Activated CD4-positive, alpha-beta T cell treated with anti-CD3 and anti-CD28 coated beads for 48 hours (primary cell): ENCODE measurements around the gene LENG8.

ENCODE experiments used
- DNase-seq: peaks from one replicate; pipeline ENCODE4 v3.0.0-alpha.2; 2020

LENG8 gene

DNA sequence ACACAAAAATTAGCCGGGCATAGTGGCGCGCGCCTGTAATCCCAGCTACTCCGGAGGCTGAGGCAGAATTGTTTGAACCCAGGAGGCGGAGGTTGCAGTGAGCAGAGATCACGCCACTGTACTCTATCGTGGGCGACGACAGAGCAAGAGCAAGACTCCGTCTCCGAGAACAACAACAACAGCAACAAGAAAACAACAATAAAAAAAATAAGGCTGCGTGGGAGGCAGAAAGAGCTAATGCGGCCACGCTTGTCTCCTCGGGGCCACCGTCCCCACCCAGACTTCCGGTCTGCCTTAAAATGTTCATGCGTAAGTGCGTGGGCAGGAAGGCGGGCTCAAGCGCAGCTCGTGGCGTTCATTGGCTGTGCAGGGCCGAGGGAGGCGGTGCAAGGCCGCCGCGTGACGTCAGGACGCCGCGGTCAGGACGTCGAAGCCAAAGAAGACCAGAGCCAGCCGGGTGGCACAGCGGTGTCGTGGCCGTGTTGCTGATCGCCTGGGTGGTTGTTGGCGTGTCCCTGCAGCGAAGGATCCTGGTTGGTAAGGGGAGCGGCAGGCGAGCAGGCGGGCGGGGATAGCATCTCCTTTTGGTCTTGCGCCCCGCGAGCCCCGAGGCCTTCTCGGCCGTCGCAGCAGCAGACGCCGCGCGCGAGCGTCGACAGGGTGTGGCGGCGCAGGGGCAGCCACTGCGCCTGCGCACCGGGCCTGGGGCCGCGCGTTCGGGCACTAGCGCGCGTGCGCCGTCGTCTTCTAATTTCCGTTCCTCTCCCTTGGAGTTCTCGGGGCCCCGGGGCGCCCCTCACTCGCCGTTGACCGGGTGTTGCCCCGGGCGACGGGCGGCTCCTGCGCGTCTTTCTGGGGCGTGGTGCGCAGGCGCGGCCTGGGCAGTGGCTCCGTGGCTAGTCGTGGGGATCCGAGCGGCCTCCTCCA is at the start of gene LENG8:
Gene LENG8 (plus strand): TSS at position 426 of the 927 bp plus-strand sequence. CDS start 2,146 bp downstream, outside the sequence.
- DNase-seq: peak; percentile 98

DNA sequence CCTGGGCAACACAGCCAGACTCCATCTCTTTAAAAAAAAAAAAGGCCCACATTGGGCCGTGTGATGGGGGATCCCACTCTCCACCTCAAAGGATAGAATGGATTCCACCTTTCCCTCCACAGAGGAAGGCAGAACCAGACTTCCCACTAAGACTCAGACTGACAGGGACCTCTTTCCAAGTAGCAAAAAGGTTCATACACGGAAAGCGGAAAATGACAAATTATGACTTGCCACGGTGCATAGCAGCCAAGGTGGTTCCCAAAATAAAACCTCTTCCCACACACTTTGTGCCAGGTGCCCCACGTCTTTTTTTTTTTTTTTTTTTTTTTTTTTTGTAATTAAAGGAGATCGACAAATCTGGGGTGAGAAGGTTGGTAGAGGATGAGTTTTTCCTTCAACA is 48.1 kb upstream of the LENG8 start:
- no peak for DNase-seq

DNA sequence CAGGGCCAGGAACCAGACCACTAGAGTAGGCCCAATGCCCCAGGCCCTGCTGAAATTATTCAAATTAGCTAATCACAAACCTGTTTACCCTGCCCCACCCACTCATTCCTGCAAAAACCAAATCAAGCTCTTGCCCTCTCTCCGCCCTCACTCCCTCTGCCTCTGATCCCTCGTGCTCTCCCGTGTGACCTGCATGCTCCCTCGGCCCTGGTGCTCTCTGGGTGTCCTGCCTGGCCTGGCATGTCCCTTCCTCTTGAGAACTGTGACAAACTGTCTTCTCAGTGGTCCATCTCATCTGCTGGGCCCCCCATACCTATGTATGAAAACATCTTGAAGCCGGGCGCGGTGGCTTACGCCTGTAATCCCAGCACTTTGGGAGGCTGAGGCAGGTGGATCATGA is 45.9 kb upstream of the LENG8 start:
- DNase-seq: no peak

DNA sequence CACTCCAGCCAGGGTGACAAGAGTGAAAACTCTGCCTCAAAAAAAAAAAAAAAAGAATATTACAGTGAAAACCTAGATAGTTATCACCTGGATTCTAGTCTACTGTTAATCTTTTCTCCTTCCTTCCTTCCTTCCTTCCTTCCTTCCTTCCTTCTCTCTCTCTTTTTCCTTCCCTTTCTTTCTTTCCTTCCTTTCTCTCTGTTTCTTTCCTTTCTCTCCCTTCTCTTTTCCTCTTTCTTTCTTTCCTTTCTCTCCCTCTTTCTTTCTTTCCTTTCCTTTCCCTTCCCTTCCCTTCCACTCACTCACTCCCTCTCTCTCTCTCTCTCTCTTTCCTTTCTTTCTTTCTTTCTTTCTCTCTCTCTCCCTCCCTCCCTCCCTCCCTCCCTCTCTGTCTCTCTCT is 43.4 kb upstream of the LENG8 start:
- no peak for DNase-seq

DNA sequence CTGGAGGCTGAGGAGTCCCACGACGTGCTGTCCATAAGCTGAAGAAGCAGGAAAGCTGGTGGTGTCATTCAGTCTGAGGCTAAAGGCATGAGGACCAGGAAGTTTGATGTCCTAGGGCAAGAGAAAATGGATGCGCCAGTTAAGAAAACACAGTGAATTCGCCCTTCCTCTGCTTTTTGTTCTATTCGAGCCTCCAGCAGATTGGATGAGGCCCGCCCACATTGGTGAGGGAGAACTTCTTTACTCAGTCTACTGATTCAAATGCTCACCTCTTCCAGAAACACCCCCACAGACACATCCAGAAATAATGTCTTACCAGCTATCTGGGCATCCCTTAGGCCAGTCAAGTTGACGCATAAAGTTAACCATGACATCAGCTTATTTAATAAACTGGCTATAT is 41.2 kb upstream of the LENG8 start:
- no peak for DNase-seq

DNA sequence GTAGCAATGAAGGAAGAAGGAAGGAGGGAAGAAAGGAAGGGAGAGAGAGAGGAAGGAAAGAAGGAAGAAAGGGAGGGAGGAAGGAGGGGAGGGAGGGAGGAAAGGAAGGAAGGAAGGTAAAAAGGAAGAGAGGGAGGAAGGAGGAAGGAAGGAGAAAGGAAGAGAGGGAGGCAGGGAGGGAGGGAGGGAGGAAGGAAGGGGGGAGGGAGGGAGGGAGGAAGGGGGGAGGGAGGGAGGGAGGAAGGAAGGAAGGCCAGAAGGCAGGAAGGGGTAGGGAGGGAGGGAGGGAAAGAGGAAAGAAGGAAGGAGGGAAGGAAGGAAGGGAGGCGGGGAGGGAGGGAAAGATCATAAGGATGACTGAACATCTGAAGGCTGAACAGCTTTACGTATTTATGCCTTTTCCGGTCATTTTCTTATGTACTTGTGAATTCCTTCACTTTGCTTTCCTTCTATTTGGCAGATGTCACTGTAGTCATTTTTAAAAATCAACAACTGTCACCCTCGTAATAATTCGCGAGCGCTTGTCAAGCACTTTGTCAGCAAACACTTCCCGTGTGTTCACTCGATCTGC is 40.5 kb upstream of the LENG8 start:
- DNase-seq: no peak

DNA sequence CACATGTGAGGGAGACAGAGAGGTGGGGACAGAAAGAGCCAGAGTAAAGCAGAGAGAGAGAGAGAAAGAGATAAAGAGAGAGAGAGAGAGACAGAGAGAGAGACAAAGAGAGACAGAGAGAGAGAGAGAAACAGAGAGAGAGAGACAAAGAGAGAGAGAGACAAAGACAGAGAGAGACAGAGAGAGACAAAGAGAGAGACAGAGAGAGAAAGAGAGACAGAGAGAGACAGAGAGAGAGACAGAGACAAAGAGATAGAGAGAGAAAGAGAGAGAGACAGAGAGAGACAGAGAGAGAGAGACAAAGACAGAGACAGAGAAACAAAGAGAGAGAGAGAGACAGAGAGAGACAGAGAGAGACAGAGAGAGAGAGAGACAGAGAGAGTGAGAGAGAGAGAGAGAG is 38.0 kb upstream of the LENG8 start:
- DNase-seq: no peak

DNA sequence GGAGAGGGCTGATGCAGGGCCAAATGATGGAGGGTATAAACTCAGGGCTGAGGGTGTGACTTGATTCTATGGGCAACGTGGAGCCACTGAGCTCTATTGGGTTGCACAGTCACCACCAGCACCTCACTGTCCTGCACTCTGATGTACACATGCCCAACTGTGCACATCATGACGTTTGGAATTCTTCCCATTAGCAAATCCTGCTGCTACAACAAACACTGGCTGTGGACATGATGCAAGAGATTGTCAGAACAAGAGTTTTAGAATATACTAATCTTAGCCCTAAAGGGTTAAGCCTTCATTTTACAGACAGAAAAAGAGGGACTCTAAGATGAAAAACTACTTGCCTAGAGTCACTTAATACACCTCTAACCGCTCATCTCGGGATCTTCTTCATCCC is 36.1 kb upstream of the LENG8 start:
- no peak for DNase-seq

DNA sequence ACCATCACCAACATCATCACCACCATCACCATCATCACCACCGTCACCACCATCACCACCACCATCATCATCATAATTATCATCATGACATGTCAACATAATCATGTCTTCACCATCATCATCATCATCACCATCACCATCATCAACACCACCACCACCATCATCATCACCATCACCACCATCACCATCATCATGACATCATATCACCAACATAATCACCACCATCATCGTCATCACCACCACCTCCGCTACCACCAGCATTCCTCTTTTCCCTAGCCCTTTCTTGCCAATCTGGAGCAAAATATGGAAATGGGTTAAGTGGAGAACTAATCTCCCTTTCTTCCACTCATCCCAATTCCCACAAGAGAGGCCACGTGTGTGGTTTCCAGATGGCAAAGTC is 34.8 kb upstream of the LENG8 start:
- no peak for DNase-seq

DNA sequence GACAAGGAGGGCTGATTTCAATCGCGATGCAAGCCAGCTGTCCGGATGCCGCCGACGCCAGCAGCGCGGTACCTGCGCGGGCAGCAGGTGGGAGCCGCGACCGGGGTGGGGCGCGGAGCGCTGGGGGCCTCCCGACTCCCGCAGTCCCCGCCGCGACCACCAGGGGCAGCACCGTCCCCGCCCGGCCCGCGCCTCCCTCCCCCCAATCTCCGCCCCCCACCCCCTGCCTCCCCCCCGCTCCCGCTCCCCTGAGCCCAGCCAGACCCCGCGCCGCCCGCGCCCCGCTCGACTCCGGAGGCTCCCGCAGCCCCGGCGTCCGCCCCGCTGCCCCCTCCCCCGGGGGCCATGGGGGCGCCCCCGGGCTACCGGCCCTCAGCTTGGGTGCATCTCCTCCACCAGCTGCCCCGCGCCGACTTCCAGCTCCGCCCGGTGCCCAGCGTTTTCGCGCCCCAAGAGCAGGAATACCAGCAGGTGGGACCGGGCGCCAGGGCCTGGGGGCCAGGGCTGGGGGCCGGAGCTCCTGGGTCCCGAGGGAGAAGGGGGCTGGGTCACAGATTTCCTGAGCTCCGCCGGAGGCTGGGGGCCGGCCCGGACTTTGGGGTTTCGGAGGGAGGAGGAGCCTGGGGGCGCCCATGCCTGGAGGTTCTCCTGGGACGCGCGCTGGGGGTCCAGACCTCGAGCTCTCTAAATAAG is 33.6 kb upstream of the LENG8 start, which contains the start of gene TTYH1:
Gene TTYH1 (plus strand): TSS at position 257 of the 693 bp plus-strand sequence. CDS start 89 bp downstream, at position 346.
- peak; percentile 61 for DNase-seq

DNA sequence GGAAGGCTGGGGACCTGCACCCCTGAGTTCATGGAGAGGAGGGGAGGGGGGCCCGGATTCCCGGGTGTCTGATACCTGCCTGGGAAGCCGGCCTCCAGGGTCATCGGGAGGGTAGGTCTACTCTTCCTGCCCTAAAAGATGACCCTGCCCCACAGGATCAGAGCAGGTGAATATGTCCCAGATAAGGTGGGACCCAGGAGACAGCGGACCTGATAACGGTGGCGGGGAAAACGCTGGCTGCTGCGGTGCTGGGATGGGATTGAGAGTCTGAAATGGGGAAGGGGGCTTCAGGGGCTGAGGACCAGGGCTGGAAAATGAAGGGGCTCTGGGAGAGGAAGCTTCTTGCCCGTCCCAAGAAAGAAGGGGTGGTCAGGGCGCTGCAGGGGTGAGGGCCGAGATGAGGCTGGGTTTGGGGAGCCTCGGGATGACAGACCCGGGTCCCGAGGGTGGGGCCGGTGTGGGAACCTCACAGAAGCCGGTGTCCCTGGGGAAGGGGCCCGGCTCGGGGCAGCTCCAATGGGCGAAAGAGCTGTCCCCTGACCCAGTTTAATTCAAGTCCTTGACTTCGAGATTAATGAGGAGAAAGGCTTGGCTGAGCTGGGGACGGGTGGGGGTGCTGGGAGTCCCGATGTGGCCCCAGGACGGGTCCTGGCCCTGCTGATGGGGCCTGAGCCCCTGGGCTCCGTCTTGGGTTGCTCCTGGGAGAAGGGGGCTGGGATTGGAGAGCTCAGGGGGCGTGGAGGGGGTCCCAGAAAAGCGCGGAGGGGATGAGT is 32.9 kb upstream of the LENG8 start:
- DNase-seq: no peak

DNA sequence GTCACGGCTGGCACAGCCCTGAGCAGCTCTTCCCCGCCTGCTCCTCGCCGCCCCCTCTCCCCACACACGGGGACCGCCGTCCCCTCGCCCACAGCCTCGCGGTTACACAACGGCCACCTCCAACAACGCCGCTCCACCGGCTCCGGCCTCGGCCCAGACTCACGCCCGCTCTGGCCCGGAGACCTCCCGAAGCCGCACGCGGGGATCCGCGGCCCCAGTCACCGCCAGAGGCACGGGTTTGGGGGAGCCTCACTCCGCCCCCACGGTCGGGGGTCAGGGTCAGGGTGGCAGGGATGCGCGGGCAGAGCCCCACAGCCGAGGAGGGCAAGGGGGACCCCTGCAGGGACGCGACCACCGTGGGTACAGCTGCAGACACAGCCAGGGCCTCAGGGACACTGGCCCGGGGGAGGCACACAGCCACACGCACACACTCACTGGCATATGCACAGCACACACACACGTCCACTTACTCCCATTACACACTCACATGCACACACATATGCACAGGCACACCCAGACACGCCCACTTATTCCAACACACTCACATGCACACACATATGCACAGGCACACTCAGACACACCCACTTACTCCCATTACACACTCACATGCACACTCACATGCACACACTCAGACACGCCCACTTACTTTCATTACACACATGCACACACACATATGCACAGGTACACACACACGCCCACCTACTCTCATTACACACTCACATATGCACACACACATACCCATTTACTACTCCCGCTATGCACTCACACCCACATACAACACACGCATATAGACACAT is 32.1 kb upstream of the LENG8 start:
- no peak for DNase-seq

DNA sequence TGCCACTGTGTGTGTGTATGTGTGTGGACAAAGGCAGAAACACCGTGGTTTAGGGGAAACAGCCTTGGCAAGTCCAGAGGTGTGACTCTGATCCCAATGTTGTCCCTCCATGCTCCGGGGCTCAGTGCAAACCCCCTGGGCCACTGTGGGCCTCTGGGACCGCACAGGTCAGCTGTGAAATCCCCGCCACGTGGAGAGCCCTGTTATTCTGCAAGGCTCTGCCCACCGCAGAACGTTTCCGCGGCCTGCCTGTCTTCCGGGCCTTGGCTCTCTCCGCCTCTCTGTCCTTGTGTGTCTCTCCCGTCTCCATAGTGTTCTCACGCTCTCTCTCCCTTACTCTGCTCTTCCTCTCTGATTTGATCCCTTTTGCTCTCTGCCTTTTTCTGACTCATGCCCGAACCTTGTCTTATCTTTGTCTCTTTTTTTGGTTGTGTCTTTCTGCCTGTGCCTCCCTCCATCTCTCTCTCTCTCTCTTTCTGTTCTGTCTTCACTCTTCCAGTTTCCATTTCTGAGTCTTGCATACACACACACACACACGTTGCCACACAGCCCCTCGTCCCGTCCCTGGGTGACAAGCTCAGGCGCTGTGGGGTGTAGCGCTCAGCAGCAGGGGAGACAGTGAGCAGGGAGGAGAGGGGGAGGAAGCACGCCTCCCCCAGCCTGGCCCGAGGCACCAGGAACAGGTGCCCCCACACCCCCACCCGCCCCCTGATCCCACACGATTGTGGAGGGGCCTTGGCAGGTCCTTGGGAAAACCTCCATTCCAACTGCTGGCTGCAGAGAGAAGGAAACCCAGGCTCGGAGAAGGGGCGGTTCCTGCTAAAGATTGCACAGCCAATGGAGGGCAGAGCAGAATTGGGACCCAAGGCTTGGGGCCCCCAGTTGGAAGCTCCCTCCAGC is 30.7 kb upstream of the LENG8 start:
- no peak for DNase-seq

DNA sequence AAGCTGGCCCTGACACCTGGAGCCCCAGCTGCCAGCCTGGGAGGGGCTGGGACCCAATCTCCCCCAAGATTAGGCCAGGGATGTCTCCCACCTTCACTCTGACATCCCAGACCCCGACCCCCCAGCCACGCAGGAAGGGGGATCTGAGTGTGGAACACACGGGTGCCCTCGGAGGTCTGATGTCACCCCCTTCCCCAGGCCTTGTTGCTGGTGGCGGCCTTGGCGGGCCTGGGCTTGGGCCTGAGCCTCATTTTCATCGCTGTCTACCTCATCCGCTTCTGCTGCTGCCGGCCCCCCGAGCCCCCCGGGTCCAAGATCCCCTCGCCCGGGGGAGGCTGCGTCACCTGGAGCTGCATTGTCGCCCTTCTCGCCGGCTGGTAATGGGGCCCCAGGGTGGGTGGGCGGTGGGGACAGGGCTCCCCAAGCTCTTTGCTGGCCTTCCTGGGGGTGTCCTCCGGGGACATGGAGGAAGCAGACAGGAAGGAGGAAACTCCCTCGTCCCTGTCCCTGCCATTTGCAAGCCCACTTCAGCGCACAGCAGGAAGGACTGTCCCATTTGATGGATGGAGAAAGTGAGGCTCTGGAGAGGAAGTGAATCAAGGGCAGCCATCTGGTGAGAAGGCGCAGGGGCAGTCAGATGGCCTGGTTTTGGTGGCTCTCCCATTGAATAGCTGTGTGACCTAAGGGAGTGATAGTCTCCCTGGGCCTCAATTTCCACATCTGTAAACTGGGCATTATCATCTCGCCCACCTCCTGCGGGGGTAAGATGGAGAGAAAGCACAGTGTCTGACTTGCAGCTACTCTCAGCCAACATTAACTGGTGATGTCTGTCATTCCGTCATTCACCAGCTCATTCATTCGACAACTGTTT is 29.8 kb upstream of the LENG8 start:
- no peak for DNase-seq

DNA sequence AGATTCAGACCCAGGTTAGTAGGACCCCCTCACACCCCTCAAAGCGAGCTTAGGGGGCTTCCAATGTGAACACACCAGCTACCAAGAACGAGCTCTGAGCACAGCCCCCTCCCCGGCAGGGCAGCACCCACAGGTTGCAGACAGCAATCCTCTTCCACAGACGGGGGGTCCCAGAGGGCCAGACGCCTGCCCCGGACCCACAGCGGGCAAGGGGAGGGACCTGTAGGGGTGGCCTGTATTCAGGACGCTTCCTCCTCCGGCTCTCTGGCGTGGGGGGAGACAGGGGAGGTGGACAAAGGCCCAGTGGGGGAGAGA is 29.0 kb upstream of the LENG8 start:
- no peak for DNase-seq

DNA sequence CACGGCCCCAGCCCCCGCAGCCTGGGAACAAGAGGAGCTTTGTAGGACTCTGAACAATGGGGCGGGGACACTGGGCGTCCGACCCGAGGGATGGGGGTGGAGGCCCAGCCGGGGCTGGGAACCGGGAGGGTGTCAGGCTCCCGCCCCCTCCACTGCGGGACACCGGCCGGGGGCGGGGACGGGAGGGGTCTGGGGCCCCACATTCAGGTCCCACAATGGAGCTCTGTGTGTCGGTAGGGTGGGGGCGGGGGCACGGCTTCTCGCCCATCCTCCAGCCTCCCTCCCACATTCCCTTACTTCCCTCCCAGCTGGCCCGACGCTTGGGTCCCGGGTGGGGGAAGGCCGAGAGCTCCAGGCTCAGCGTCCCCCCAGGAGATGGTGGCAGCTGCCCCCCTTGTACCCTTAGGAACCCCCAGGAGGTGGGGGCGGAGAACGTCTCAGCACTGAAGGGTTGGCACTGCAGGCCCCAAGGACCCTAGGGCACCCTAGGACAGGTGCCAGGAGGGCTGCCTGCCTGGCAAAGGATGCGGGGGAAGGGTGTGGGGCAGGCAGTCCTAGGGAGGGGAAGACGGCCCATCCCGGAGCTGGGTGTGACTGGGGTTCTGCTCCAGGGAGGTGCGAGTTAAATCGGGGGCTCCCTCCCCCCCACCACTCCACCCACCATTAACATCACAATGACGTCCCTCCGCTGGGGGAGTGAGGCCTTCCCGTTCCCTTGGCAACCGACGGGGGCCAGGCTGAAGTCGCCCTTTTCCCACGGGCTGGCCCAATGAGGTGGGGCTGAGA is 28.4 kb upstream of the LENG8 start:
- no peak for DNase-seq

DNA sequence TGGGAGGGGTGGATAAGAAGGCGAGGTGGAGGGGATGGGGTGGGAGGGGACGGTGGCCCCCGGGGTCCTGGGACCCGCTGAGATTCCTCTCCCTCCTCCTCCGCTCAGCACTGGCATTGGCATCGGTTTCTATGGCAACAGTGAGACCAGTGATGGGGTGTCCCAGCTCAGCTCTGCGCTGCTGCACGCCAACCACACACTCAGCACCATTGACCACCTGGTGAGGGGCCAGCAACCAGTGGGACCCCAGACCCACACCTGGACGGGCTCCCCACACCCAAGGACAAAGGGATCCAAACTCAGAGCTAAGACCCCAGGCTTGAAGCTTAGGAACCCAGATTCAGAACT is 27.9 kb upstream of the LENG8 start:
- DNase-seq: no peak

DNA sequence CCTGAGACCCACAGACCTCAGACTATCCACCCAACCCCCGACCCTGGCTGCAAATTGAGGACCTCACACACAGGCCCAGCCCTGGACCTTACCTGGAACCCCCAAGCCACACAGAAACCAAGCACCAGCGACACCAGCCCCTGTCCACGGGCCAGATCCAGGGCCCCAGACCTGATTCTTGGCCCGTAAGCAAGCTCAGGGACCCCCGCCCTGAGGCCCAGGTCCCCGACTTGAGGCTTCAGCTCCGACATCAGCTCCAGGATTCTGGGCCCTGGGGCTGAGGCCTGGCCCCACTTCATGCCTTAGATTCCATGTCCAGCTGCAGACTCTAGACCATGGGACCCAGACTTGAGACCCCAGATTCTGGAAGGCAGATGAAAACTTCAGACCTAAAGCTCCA is 27.5 kb upstream of the LENG8 start:
- DNase-seq: no peak

DNA sequence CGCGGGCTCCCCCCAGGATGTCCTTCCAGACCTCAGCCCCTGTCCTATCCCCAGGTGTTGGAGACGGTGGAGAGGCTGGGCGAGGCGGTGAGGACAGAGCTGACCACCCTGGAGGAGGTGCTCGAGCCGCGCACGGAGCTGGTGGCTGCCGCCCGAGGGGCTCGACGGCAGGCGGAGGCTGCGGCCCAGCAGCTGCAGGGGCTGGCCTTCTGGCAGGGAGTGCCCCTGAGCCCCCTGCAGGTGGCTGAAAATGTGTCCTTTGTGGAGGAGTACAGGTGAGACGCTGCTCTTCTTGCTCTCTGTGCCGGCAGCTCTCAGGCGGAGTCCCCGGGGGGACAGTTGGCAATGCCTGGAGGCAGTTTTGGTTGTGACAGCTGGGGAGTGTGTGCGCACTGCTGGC is 26.9 kb upstream of the LENG8 start:
- no peak for DNase-seq

DNA sequence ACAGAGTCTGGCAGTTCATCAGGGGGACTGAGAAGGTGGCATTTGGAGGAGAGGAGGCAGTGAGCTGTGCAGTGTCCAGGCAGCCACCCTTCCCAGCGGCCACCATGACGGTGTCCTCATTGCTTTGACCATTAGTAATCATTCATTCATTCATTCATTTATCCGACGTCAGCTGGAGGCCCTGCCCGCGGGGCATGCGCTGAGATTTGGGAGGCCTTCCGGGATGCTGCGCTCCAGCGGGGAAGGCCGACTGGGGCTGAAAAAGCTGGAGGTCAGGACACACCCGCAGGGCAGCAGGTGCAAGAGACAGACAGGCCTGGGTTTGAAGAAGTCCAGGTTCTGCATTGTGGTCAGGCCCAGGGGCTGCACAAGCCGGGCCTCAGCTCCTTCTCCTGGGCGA is 24.8 kb upstream of the LENG8 start:
- no peak for DNase-seq
